Iris pigment epithelial cell (primary cell): ENCODE measurements around the gene LARGE1.
A peak's percentile ranks its signal among the peaks of the same experiment; 100 is the strongest.
"Not testable (repeated sequence)": the region's sequence is repeated elsewhere in the genome, so short reads cannot be mapped to it uniquely, and the experiment has no call there.

Source experiments
- DNase-seq: peaks from one replicate; pipeline ENCODE4 v3.0.0-alpha.2; 2011; ENCODE audit warnings: low read depth

The LARGE1 gene

GRCh38 chr22:33883961-33884808, 36.1 kb downstream of the LARGE1 start:
- DNase-seq, result peak; percentile 6

DNA sequence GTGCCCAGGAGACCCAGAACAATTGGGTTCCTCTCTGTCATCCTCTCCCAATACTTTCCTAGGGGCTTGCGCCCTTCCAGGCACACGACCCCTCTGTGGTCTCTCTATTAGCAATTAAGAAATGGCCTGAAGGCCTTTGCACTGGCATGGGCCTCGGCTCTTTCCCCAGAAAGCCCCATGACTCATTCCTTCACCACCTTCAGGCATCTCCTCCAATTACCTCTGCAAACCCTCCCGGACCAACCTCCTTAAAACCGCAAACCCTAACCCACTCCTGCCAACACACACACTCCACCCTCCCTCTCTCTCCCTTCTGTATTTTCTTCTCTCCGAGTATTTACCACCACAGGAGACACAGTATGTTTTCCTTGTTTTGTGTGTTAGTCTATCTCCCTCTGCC, 36.7 kb downstream of the LARGE1 start:
- no peak for DNase-seq

GRCh38 chr22:33882991-33883390, 37.3 kb downstream of the LARGE1 start:
- DNase-seq, result no peak

- DNase-seq, result no peak
These were observed 39.3 kb downstream of the LARGE1 start for GRCh38 chr22:33880986-33881385.

GRCh38 chr22:33879796-33880195, 40.5 kb downstream of the LARGE1 start:
- DNase-seq, result no peak

DNA sequence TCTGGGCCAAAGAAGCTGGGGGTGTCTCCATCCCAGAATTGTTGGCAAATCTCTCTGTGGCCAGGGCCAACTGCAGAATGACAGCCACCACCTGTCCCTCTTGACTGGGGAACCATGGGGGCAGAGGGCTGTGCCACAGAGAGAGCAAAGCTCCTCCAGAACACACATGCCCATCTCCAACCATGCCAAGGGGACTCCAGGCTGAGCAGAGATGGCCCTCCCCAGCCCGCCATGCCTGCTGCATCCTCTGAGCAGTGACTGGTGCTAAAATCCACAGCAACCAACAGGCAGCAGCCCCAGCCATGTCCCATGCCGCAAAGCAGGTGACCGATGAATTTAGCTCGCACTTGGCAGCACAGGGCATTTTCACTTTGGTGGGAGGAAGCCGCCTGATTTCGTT, 45.0 kb downstream of the LARGE1 start:
- no peak for DNase-seq

DNA sequence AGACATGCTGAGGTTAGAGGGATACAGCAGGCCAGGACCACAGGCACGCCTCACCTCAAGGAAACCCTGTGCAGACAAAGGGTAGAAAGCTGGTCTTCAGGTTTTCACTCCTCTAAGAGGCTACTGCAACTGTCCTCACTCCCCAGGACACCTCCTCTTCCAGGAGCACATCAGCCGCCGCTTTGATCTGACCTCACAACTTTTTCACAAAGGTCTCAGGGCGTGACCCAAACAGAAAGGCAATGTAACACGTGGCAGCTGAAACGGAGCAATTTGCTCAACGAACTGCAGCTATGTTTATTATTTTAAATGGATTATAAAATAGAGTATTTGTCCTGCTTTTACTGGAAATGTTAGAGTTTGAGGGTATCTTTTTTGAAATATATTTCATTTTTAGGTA, 46.1 kb downstream of the LARGE1 start:
- DNase-seq, result no peak

DNA sequence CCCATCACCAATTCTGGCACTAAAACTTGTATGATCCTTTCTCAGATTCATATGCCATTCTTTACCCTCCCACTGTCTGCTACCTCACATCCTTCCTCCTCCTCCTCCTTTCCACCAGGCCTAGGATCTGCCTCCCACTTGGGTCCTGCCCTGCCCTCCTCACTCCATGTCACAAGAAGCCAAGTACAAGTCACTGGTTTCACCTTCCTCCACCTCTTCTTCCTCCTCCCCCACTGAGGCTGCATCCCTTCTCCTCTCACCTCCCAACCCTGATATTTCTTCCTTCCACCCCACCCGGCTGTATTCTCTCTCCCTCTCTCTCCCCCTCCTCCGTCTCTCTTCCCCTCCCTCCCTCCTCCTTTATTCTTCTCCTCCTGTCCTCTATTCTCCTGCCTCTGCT, 46.6 kb downstream of the LARGE1 start:
- DNase-seq, result no peak

DNA sequence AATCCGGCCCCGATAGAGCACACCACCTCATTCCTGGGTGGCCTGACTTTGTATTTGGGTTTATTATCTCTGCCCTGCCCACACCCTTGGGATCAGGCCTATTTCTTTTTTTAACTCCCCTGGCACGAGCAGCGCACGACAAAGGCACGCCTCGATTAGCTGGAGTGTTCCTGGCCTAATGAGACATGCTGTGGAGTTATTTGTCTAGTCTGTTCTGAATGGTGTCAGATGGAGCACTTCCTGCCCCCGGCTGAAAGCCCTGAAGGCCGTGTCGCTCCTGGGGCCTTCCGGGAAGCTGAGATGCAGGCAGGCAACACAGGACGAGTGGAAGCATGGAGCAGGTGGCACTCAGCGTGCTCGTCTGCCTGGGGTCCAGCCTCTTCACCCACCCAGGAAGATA, 47.1 kb downstream of the LARGE1 start:
- DNase-seq, result no peak

- DNase-seq, result no peak
These were observed 48.3 kb downstream of the LARGE1 start for GRCh38 chr22:33871935-33872334.

GRCh38 chr22:33869946-33870345, 50.3 kb downstream of the LARGE1 start:
- no peak for DNase-seq

- no peak for DNase-seq
These were observed 52.3 kb downstream of the LARGE1 start for GRCh38 chr22:33867971-33868370.

- no peak for DNase-seq
These were observed 53.0 kb downstream of the LARGE1 start for GRCh38 chr22:33867118-33867866.

DNA sequence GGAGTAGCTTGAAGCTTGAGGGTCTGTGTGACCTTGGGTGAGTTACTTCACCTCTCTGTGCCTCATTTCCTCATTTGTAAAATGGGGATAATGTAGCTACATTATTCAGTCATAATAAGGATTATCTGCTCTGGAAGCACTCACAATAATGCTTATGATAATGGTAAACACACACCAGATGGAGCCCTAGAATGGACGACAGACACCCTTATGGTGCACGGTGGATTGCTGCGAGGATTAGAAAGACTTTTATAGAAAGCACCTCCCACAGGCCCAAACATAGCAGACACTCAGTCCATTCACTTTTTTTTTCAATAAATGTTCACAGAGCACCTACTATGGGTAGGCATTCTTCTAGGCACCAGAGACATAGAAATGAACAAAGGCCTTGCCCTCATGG, 53.8 kb downstream of the LARGE1 start:
- DNase-seq, result no peak

DNA sequence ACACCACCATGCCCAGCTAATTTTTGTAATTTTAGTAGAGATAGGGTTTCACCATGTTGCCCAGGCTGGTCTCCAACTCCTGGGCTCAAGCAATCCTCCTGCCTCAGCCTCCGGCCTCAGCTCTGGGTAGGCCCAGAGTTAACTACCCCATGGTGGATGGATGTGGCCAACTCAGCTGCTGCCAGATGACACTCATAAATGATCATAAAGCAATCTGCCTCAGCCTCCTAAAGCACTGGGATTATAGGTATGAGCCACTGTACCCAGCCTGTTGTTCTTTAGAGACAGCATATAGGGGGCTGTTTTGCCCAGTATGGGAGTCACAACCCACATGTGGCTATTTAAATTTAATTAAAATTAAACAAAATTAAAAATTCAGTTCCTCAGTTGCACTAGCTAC, 54.3 kb downstream of the LARGE1 start:
- no peak for DNase-seq

DNA sequence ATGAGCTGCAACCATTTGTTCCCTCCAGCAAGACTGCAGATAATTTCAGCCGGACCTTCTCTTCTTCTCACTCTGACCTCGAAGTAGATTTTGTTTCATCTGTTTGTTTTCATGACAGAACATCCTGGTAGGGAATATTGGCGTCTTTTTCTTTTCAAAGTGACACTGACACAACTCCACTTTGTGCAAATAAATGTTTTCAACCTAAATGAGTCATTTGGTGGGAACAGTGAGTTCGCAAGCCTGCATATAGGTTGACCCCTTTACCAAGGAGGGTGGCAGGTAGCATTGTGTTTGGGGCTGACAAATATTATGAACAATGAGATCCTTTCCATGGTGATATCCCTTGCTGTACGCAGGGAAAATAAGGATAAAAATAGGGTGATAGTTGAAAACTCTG, 55.0 kb downstream of the LARGE1 start:
- DNase-seq, result no peak

DNA sequence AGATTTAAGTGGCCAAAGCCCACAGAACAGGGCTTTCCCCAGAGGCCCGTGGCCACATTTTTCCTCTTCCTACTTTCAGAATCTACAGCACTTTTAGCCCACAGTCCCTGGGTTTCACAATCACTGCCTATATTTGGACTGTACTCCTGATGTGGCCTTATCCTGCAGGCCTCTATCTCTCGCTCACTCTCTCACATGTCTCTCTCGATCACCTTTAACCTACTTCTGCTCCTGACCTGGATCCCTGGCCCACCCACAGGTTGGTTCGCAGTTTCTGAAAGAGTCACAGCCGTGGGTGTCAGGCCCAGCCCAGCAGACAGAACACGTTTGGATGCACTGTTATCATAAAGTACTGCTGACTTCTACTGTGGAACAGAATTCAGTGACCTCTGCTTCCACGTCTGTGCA, 55.5 kb downstream of the LARGE1 start:
- no peak for DNase-seq

DNA sequence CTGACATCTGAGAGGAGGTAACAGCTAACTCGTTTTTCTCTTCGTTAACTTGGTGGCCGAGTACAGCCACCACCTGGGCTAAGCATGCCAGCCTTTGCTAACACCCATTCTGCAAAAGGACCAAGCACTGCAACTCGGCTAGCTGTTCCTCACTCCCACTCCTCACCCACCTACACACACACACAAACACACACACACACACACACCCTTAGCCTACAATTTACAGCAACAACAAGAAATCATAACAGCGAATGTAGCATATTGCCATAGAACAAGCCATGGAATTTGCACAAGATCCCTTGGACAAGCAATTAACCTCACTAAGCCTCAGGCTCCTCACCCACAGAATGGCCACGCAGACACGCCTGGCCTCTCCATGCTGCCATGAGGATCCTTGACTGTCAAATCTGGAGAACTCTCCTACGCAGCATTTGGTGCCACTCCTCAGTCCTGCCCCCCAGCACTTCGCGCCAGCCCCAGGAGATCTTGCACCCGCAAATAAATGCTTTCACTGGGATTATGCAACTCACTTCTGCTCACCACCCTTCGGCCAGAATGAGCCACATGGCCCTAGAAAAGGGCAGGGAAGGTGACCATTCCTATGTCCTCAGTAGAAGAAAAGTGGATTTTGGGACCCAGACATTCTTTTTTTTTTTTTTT, 58.9 kb downstream of the LARGE1 start:
- DNase-seq, result no peak

DNA sequence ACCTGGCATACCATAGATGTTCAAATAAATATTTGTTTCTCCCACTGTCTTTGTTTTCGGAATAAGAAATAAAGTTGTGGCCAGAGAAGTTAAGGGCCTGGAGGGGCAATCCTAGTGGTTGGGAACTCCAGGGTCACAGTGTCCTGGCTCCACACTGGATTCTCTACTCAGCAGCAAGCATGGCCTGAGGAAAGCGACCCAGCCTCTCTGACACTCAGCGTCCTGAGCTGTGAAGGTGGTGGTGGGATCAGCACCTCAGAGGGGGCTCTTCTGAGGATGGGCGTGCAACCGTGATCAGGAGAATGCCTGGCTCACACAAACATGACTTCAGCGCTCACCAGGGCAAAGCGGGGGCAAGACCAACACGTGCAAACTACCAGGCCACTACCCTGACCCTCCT, 59.9 kb downstream of the LARGE1 start:
- DNase-seq, result no peak

- no peak for DNase-seq
These were observed 61.0 kb downstream of the LARGE1 start for GRCh38 chr22:33859311-33859710.

GRCh38 chr22:33858653-33859052, 61.6 kb downstream of the LARGE1 start:
- DNase-seq, result not testable (repeated sequence)

DNA sequence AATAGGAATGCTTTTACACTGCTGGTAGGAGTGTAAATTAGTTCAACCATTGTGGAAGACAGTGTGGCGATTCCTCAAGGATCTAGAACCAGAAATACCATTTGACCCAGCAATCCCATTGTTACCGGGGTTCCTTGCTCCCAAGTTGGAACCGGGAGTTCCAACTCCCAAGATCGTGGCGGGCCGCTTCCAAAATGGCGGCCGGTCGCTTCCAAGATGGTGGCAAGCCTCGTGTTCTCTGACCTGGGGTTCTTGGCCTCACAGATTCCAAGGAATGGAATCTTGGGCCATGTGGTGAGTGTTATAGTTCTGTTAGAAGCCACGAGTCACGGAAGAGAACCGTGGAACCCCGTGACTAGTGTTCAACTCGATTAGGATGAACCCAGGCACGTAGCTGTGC, 62.5 kb downstream of the LARGE1 start:
- DNase-seq, result not testable (repeated sequence)

DNA sequence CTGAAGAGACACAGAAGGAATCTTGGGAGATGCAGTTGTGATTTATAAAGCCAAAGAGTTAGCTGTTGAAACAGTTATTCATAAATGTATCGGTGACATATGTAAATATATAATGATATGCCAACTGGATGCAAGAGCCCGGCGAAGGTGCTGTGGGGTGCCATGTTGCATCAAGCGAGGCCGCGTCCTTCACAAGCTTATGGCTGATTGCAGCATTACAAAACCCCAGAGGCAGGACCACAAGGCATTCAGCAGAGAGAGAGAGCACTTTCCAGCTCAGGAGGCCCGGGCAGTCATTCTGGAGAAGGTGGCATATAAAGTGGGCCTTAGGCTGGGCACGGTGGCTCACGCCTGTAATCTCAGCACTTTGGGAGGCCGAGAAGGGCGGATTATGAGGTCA, 65.6 kb downstream of the LARGE1 start:
- DNase-seq, result no peak
